Measurements from ENCODE around the gene GALNT13.

GRCh38 chr2:154238252-154238651, 366.5 kb downstream of the GALNT13 start:
- TF ChIP-seq CTCF (conservative IDR thresholded peaks at IDR 0.05; ENCODE audit: low read length): no peak
- no peak for TF ChIP-seq EZH2phosphoT487 (IDR thresholded peaks at IDR 0.05; ENCODE audit: borderline replicate concordance, low read depth, low read length)

Measured in OCI-LY7 (cell line).